RCC 7860 (cell line): ENCODE results near the gene IQCE.

Experiments used
- DNase-seq: peaks from one replicate; pipeline ENCODE4 v3.0.0-alpha.2; 2015; ENCODE audit warnings: low spot score
- FAIRE-seq: peaks from 2 replicates; lab custom pipeline; 2012; peaks lifted over from hg19 to GRCh38; lab: Jason Lieb, UNC

IQCE gene

GRCh38 chr7:2629746-2630681 is 71.2 kb downstream of the IQCE start:
- FAIRE-seq (peak; percentile 87), DNase-seq (peak; percentile 77)

- no peak for FAIRE-seq
- DNase-seq, result no peak
Measured at GRCh38 chr7:2631946-2632732, 73.4 kb downstream of the IQCE start, which contains the start of gene TTYH3. Gene TTYH3, plus strand, starts transcription at chr7:2631986. Its CDS starts 170 bp downstream, at chr7:2632156.

GRCh38 chr7:2632733-2633537 is 74.2 kb downstream of the IQCE start:
- FAIRE-seq, result peak; percentile 78
- peak; percentile 78 for DNase-seq

- peak; percentile 92 for FAIRE-seq
- peak; percentile 91 for DNase-seq
Measured at GRCh38 chr7:2633538-2634266, 74.9 kb downstream of the IQCE start.

GRCh38 chr7:2634267-2635145 is 75.7 kb downstream of the IQCE start:
- no peak for FAIRE-seq
- DNase-seq, result no peak

GRCh38 chr7:2635148-2635668 is 76.4 kb downstream of the IQCE start:
- no peak for FAIRE-seq
- no peak for DNase-seq

GRCh38 chr7:2635810-2636701 is 77.3 kb downstream of the IQCE start:
- DNase-seq (peak; percentile 74), FAIRE-seq (peak; percentile 80)

- FAIRE-seq (no peak), DNase-seq (no peak)
Measured at GRCh38 chr7:2637066-2637471, 78.3 kb downstream of the IQCE start.

- DNase-seq (no peak), FAIRE-seq (no peak)
Measured at GRCh38 chr7:2637505-2638223, 78.9 kb downstream of the IQCE start.

- DNase-seq (peak; percentile 52), FAIRE-seq (peak; percentile 67)
Measured at GRCh38 chr7:2638224-2638991, 79.6 kb downstream of the IQCE start.

GRCh38 chr7:2639181-2639681 is 80.5 kb downstream of the IQCE start:
- FAIRE-seq (no peak), DNase-seq (no peak)

- DNase-seq (no peak), FAIRE-seq (no peak)
Measured at GRCh38 chr7:2639695-2640481, 81.1 kb downstream of the IQCE start.

GRCh38 chr7:2640482-2640830 is 81.7 kb downstream of the IQCE start:
- peak; percentile 62 for DNase-seq
- FAIRE-seq, result peak; percentile 68

GRCh38 chr7:2640846-2641316 is 82.1 kb downstream of the IQCE start:
- DNase-seq (no peak), FAIRE-seq (no peak)
